Measurements from ENCODE around the gene B4GALNT1. TPM values are rescaled to one million over a fixed set of nuclear protein-coding genes. Genes with fewer than 3 reads are reported as not detected.

Gene B4GALNT1
- polyA plus RNA-seq, 1 donor from 2014 or later, result 99.9 TPM

DNA sequence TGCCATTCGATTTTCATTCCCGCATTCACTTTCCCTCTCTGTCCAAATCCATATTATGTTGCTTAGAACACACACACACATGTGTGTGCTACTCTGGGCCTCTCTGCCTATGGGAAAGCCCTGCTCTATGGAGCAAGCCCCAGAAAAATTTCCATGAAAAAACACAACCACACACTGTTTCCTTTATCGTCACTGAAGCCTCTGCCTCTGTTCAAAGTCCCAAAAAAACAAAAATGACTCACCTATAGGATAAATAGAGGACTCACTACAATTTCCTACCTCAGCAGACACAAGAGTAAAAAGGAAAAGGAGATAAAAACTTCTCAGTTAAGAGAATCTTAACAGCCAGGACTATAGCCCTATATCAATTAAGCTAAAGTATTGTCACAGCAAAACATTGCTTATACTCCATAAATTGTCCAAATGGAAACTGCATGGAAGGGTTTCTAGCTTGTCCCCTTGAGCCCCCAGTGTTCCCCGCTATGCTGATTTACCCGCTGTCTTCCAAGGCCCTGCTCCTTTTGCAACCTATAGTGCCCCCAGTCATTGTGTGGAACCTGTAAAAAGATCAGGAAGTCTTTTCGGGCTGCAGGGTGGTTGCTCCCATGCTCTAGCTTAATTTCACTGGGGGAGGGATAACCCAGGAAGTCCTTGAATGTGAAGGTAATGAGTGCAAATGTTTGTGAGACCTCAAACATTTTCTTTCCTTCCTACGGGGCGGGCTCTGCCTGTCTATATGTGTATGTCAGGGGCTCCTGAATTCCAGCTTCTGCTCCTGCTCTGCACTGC is 53.1 kb downstream of the B4GALNT1 start:
- H3K36me3 ChIP-seq (ENCODE audit: insufficient read depth, low read length), result peaks cover 20% of the 10 kb centered on the region
- H3K4me3 ChIP-seq (ENCODE audit: low read length), result no peak overlapping the region
- H2AFZ ChIP-seq (ENCODE audit: low read depth, low read length), result no peak overlapping the region
- no peaks in the 10 kb centered on the region for H3K79me2 ChIP-seq (replicated peaks; ENCODE audit: insufficient read depth, low read length)
- H3K9ac ChIP-seq (ENCODE audit: low read length), result no peak overlapping the region
- no peak overlapping the region for H3K4me2 ChIP-seq (ENCODE audit: low read length)
- no peaks in the 10 kb centered on the region for H3K9me2 ChIP-seq (ENCODE audit: insufficient read depth, low read length)
- TF ChIP-seq EZH2 (IDR thresholded peaks at IDR 0.05; ENCODE audit: borderline replicate concordance, insufficient read depth, low read length, poor library complexity, severe bottlenecking), result no peak
- no peak for TF ChIP-seq CTCF (IDR thresholded peaks at IDR 0.05; ENCODE audit: poor library complexity, severe bottlenecking)
- no peak for TF ChIP-seq TAF1 (IDR thresholded peaks at IDR 0.05; ENCODE audit: low read depth)
- TF ChIP-seq RAD21 (conservative IDR thresholded peaks at IDR 0.05), result no peak
- TF ChIP-seq SMC3 (conservative IDR thresholded peaks at IDR 0.05; ENCODE audit: poor library complexity), result no peak
- TF ChIP-seq, protein P1, sequence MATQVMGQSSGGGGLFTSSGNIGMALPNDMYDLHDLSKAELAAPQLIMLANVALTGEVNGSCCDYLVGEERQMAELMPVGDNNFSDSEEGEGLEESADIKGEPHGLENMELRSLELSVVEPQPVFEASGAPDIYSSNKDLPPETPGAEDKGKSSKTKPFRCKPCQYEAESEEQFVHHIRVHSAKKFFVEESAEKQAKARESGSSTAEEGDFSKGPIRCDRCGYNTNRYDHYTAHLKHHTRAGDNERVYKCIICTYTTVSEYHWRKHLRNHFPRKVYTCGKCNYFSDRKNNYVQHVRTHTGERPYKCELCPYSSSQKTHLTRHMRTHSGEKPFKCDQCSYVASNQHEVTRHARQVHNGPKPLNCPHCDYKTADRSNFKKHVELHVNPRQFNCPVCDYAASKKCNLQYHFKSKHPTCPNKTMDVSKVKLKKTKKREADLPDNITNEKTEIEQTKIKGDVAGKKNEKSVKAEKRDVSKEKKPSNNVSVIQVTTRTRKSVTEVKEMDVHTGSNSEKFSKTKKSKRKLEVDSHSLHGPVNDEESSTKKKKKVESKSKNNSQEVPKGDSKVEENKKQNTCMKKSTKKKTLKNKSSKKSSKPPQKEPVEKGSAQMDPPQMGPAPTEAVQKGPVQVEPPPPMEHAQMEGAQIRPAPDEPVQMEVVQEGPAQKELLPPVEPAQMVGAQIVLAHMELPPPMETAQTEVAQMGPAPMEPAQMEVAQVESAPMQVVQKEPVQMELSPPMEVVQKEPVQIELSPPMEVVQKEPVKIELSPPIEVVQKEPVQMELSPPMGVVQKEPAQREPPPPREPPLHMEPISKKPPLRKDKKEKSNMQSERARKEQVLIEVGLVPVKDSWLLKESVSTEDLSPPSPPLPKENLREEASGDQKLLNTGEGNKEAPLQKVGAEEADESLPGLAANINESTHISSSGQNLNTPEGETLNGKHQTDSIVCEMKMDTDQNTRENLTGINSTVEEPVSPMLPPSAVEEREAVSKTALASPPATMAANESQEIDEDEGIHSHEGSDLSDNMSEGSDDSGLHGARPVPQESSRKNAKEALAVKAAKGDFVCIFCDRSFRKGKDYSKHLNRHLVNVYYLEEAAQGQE (IDR thresholded peaks at IDR 0.05; ENCODE audit: borderline replicate concordance), result no peak
- TF ChIP-seq MXI1 (conservative IDR thresholded peaks at IDR 0.05; ENCODE audit: poor library complexity, severe bottlenecking), result no peak
- no peak for TF ChIP-seq POLR2AphosphoS5 (IDR thresholded peaks at IDR 0.05)
- TF ChIP-seq EP300 (conservative IDR thresholded peaks at IDR 0.05; ENCODE audit: poor library complexity, severe bottlenecking), result no peak
- H3K27ac ChIP-seq (ENCODE audit: low read length), result no peak overlapping the region
- H3K9me3 ChIP-seq (ENCODE audit: low read length), result no peaks in the 10 kb centered on the region
- no peaks in the 10 kb centered on the region for H4K20me1 ChIP-seq (ENCODE audit: insufficient read depth)
- H3K27me3 ChIP-seq (ENCODE audit: insufficient read depth, low read depth, low read length), result no peaks in the 10 kb centered on the region
- H3F3A ChIP-seq (ENCODE audit: insufficient read depth, low read length, poor library complexity, severe bottlenecking), result no peaks in the 10 kb centered on the region

GRCh38 chr12:57579011-57579410 is 54.0 kb downstream of the B4GALNT1 start:
- no peak overlapping the region for H3K27ac ChIP-seq (ENCODE audit: low read length)
- H3K36me3 ChIP-seq (ENCODE audit: insufficient read depth, low read length), result peaks cover 20% of the 10 kb centered on the region
- H3K27me3 ChIP-seq (ENCODE audit: insufficient read depth, low read depth, low read length), result no peaks in the 10 kb centered on the region
- no peaks in the 10 kb centered on the region for H3K9me2 ChIP-seq (ENCODE audit: insufficient read depth, low read length)
- H4K20me1 ChIP-seq (ENCODE audit: insufficient read depth), result no peaks in the 10 kb centered on the region
- no peak for TF ChIP-seq POLR2AphosphoS5 (IDR thresholded peaks at IDR 0.05)
- no peak for TF ChIP-seq TAF1 (IDR thresholded peaks at IDR 0.05; ENCODE audit: low read depth)
- TF ChIP-seq EP300 (conservative IDR thresholded peaks at IDR 0.05; ENCODE audit: poor library complexity, severe bottlenecking), result no peak
- no peak for TF ChIP-seq MXI1 (conservative IDR thresholded peaks at IDR 0.05; ENCODE audit: poor library complexity, severe bottlenecking)
- TF ChIP-seq CTCF (IDR thresholded peaks at IDR 0.05; ENCODE audit: poor library complexity, severe bottlenecking), result no peak
- H2AFZ ChIP-seq (ENCODE audit: low read depth, low read length), result no peak overlapping the region
- H3K4me2 ChIP-seq (ENCODE audit: low read length), result no peak overlapping the region
- no peaks in the 10 kb centered on the region for H3K79me2 ChIP-seq (replicated peaks; ENCODE audit: insufficient read depth, low read length)
- H3K9ac ChIP-seq (ENCODE audit: low read length), result no peak overlapping the region
- no peaks in the 10 kb centered on the region for H3K9me3 ChIP-seq (ENCODE audit: low read length)
- no peak overlapping the region for H3K4me3 ChIP-seq (ENCODE audit: low read length)
- no peaks in the 10 kb centered on the region for H3F3A ChIP-seq (ENCODE audit: insufficient read depth, low read length, poor library complexity, severe bottlenecking)

Data from neural cell (in vitro differentiated cells).